ENCODE data around the gene ADGB.

DNA sequence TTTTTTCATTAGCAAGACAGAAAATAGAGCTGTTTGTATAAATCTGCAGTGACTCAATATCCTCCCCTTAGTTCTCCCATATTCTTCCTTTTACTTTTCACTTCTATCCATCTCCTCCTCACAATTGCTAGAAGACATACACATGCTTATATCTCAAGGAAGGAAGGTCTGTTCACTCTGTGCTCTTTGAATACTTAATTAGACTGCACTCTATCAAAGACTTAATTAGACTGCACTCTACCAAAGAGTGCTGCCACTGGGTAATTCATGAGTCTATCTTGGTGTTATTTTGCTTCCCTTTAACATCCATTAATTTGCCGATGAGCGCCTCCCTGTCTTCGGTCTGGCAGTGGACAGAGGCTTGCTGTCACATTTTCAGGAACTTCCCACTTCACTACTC is 241.9 kb downstream of the ADGB start:
- TF ChIP-seq, protein P1, sequence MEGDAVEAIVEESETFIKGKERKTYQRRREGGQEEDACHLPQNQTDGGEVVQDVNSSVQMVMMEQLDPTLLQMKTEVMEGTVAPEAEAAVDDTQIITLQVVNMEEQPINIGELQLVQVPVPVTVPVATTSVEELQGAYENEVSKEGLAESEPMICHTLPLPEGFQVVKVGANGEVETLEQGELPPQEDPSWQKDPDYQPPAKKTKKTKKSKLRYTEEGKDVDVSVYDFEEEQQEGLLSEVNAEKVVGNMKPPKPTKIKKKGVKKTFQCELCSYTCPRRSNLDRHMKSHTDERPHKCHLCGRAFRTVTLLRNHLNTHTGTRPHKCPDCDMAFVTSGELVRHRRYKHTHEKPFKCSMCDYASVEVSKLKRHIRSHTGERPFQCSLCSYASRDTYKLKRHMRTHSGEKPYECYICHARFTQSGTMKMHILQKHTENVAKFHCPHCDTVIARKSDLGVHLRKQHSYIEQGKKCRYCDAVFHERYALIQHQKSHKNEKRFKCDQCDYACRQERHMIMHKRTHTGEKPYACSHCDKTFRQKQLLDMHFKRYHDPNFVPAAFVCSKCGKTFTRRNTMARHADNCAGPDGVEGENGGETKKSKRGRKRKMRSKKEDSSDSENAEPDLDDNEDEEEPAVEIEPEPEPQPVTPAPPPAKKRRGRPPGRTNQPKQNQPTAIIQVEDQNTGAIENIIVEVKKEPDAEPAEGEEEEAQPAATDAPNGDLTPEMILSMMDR (IDR thresholded peaks at IDR 0.05), result no peak
- no peak for TF ChIP-seq EP300 (IDR thresholded peaks at IDR 0.05)
- no peak for TF ChIP-seq POLR2A (IDR thresholded peaks at IDR 0.05)
